Stimulated activated naive CD8-positive, alpha-beta T cell treated with anti-CD3 and anti-CD28 coated beads, Interleukin-15, amount 100 ng/mL, for 72 hours (primary cell): Measurements from ENCODE around the gene DPCD.
"Not testable (repeated sequence)": the region's sequence is repeated elsewhere in the genome, so short reads cannot be mapped to it uniquely, and the experiment has no call there.

Experiments
- ATAC-seq: fragments of 150-1000 bp; cut with Tn5 transposase; 2 replicates; pipeline ENCODE4 v1.10.0; 2021; ENCODE audit warnings: mild to moderate bottlenecking, moderate library complexity
- DNase-seq, 2 donors: peaks; one replicate each; pipeline ENCODE4 v3.0.0; 2021 to 2022
- H3K27ac Mint-ChIP-seq, 2 donors: one replicate each; pipeline ENCODE4 v1.8.0; 2022; ENCODE audit warnings: mild to moderate bottlenecking in 2 of 2, mixed read lengths in 2 of 2, moderate library complexity in 2 of 2
- H3K27me3 Mint-ChIP-seq: one replicate; pipeline ENCODE4 v1.8.0; 2022; ENCODE audit warnings: mixed read lengths
- H3K4me1 Mint-ChIP-seq: one replicate; pipeline ENCODE4 v1.8.0; 2022; ENCODE audit warnings: mild to moderate bottlenecking, mixed read lengths
- H3K4me3 Mint-ChIP-seq, 2 donors: one replicate each; pipeline ENCODE4 v1.8.0; 2022; ENCODE audit warnings: mild to moderate bottlenecking in 2 of 2, mixed read lengths in 2 of 2, moderate library complexity in 1 of 2
- H3K9me3 Mint-ChIP-seq, 2 donors: one replicate each; pipeline ENCODE4 v1.8.0; 2022; ENCODE audit warnings: mixed read lengths in 2 of 2

Gene DPCD

GRCh38 chr10:101617824-101618568, 29.9 kb downstream of the DPCD start:
- H3K9me3 Mint-ChIP-seq = no peaks in the 10 kb centered on the region
- H3K4me3 Mint-ChIP-seq = no peak overlapping the region
- no peaks in the 10 kb centered on the region for H3K4me1 Mint-ChIP-seq
- peak overlapping the region in 1 of 2 donors; percentile 59 for H3K27ac Mint-ChIP-seq
- ATAC-seq (no peak), DNase-seq (no peak)
- H3K27me3 Mint-ChIP-seq = no peaks in the 10 kb centered on the region

GRCh38 chr10:101618871-101619270, 30.8 kb downstream of the DPCD start:
- Mint-ChIP-seq H3K27me3 (no peaks in the 10 kb centered on the region), H3K9me3 (no peaks in the 10 kb centered on the region), H3K27ac (no peak overlapping the region), H3K4me3 (no peak overlapping the region), H3K4me1 (no peaks in the 10 kb centered on the region)
- no peak for ATAC-seq
- no peak for DNase-seq

GRCh38 chr10:101619983-101620382, 31.9 kb downstream of the DPCD start:
- no peak for DNase-seq
- no peak for ATAC-seq
- no peaks in the 10 kb centered on the region for H3K9me3 Mint-ChIP-seq
- no peaks in the 10 kb centered on the region for H3K4me1 Mint-ChIP-seq
- no peaks in the 10 kb centered on the region for H3K27me3 Mint-ChIP-seq
- H3K4me3 Mint-ChIP-seq = no peak overlapping the region
- H3K27ac Mint-ChIP-seq = peak overlapping the region in 1 of 2 donors; percentile 9

GRCh38 chr10:101623528-101623927, 35.4 kb downstream of the DPCD start:
- H3K27ac Mint-ChIP-seq = no peak overlapping the region
- no peak overlapping the region for H3K4me3 Mint-ChIP-seq
- H3K4me1 Mint-ChIP-seq = no peaks in the 10 kb centered on the region
- no peak for ATAC-seq
- DNase-seq = no peak
- no peaks in the 10 kb centered on the region for H3K27me3 Mint-ChIP-seq
- H3K9me3 Mint-ChIP-seq = no peaks in the 10 kb centered on the region

- ATAC-seq = no peak
- Mint-ChIP-seq H3K4me3 (no peak overlapping the region), H3K9me3 (no peaks in the 10 kb centered on the region), H3K27ac (peak overlapping the region in 1 of 2 donors; percentile 2), H3K27me3 (no peaks in the 10 kb centered on the region), H3K4me1 (no peaks in the 10 kb centered on the region)
- DNase-seq = no peak
These were observed 36.5 kb downstream of the DPCD start for GRCh38 chr10:101624526-101625102.

- Mint-ChIP-seq H3K9me3 (no peaks in the 10 kb centered on the region), H3K4me3 (no peak overlapping the region), H3K4me1 (no peaks in the 10 kb centered on the region), H3K27ac (no peak overlapping the region), H3K27me3 (no peaks in the 10 kb centered on the region)
- ATAC-seq (no peak), DNase-seq (no peak)
These were observed 37.8 kb downstream of the DPCD start for GRCh38 chr10:101625821-101626412.

- no peak for DNase-seq
- Mint-ChIP-seq H3K9me3 (no peaks in the 10 kb centered on the region), H3K27ac (no peak overlapping the region), H3K27me3 (no peaks in the 10 kb centered on the region), H3K4me3 (no peak overlapping the region), H3K4me1 (peaks cover 6% of the 10 kb centered on the region)
- ATAC-seq = no peak
These were observed 41.9 kb downstream of the DPCD start for GRCh38 chr10:101629837-101630632.

- H3K27ac Mint-ChIP-seq = no peak overlapping the region
- no peaks in the 10 kb centered on the region for H3K9me3 Mint-ChIP-seq
- no peak overlapping the region for H3K4me3 Mint-ChIP-seq
These were observed 42.5 kb downstream of the DPCD start for GRCh38 chr10:101630633-101630920.

GRCh38 chr10:101631821-101632475, 43.8 kb downstream of the DPCD start:
- H3K9me3 Mint-ChIP-seq = no peaks in the 10 kb centered on the region
- ATAC-seq = no peak
- peaks cover 12% of the 10 kb centered on the region for H3K4me1 Mint-ChIP-seq
- no peak for DNase-seq
- H3K27ac Mint-ChIP-seq = no peak overlapping the region
- H3K27me3 Mint-ChIP-seq = no peaks in the 10 kb centered on the region
- no peak overlapping the region for H3K4me3 Mint-ChIP-seq

More at GRCh38 chr10:101630633-101630920, 42.5 kb downstream of the DPCD start:
- H3K4me1 Mint-ChIP-seq = peaks cover 8% of the 10 kb centered on the region
- no peaks in the 10 kb centered on the region for H3K27me3 Mint-ChIP-seq
- ATAC-seq (no peak), DNase-seq (no peak)

GRCh38 chr10:101633510-101633909, 45.4 kb downstream of the DPCD start:
- H3K9me3 Mint-ChIP-seq, H3K27me3 Mint-ChIP-seq, DNase-seq, H3K4me3 Mint-ChIP-seq, H3K27ac Mint-ChIP-seq, ATAC-seq: not testable (repeated sequence)
- H3K4me1 Mint-ChIP-seq = peaks cover 12% of the 10 kb centered on the region

- Mint-ChIP-seq H3K27me3 (no peaks in the 10 kb centered on the region), H3K27ac (no peak overlapping the region), H3K4me3 (no peak overlapping the region), H3K9me3 (no peaks in the 10 kb centered on the region), H3K4me1 (peaks cover 6% of the 10 kb centered on the region)
- no peak for ATAC-seq
- no peak for DNase-seq
These were observed 51.2 kb downstream of the DPCD start for GRCh38 chr10:101639141-101639900.

- DNase-seq (no peak), ATAC-seq (no peak)
- Mint-ChIP-seq H3K27me3 (no peaks in the 10 kb centered on the region), H3K9me3 (no peaks in the 10 kb centered on the region), H3K27ac (no peak overlapping the region), H3K4me3 (no peak overlapping the region), H3K4me1 (peaks cover 6% of the 10 kb centered on the region)
These were observed 55.4 kb downstream of the DPCD start for GRCh38 chr10:101643546-101643945.

GRCh38 chr10:101644002-101644401, 55.9 kb downstream of the DPCD start:
- Mint-ChIP-seq H3K4me3 (no peak overlapping the region), H3K9me3 (no peaks in the 10 kb centered on the region), H3K4me1 (peaks cover 6% of the 10 kb centered on the region), H3K27ac (no peak overlapping the region), H3K27me3 (no peaks in the 10 kb centered on the region)
- DNase-seq (no peak), ATAC-seq (no peak)

GRCh38 chr10:101645659-101646058, 57.5 kb downstream of the DPCD start:
- Mint-ChIP-seq H3K27me3 (no peaks in the 10 kb centered on the region), H3K27ac (peak overlapping the region; percentile 34 to 77), H3K4me3 (no peak overlapping the region), H3K4me1 (peaks cover 6% of the 10 kb centered on the region), H3K9me3 (no peaks in the 10 kb centered on the region)
- ATAC-seq = no peak
- DNase-seq = no peak

GRCh38 chr10:101646364-101646763, 58.2 kb downstream of the DPCD start:
- ATAC-seq (no peak), DNase-seq (no peak)
- no peaks in the 10 kb centered on the region for H3K27me3 Mint-ChIP-seq
- H3K4me1 Mint-ChIP-seq = peaks cover 6% of the 10 kb centered on the region
- no peaks in the 10 kb centered on the region for H3K9me3 Mint-ChIP-seq
- no peak overlapping the region for H3K4me3 Mint-ChIP-seq
- H3K27ac Mint-ChIP-seq = peak overlapping the region in 1 of 2 donors; percentile 71
